ENCODE data around the gene ZNF652. TPM values are rescaled to one million over a fixed set of nuclear protein-coding genes. Genes with fewer than 3 reads are reported as not detected.

Gene ZNF652
- total RNA-seq, 1 donor from 2014 or later: 12.8 TPM

DNA sequence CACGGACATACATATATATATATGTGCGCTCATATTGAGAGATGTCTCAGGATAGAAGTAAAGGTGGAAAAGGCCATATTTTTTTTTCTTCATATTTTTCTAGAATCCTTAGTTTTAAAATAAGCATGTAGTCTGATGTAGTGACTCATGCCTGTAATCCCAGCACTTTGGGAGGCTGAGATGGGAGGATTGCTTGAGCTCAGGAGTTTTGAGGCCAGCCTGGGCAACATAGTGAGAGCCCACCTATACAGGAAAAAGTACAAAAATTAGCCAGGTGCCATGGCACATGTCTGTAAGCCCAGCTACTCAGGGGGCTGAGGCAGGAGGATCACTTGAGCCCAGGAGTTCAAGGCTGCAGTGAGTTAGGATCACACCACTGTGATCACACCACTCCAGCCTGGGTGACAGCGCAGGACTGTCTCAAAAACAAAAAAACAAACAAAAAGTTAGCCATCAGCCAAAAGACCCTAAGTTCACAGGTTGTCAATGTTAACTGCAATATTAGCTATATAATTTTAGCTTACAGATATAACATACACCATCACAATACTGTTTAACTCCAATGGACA lies 10.4 kb downstream of the ZNF652 start:
- DNase-seq (ENCODE audit: low read depth): no peak

DNA sequence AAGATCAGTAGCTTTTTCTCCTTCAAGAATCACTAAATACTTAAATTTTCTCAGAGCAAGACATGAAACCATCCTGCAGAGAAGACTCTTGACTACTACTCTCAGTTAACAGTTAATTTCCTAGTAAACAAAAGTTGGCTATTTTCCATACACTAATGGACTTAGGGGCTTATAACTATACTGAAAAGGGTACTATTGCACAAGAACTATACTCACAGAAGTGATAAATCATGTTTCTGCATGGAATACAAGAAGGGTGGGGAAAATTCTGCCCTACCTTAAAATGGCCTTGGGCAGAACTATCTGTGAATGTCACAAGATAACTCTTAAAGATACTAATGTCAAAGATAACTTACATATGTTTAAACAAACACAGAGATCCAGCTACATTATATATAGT lies 12.5 kb downstream of the ZNF652 start:
- no peak overlapping the region for H3K4me3 ChIP-seq (ENCODE audit: low read depth, low read length)
- no peak for DNase-seq (ENCODE audit: low read depth)
- TF ChIP-seq, protein P1, sequence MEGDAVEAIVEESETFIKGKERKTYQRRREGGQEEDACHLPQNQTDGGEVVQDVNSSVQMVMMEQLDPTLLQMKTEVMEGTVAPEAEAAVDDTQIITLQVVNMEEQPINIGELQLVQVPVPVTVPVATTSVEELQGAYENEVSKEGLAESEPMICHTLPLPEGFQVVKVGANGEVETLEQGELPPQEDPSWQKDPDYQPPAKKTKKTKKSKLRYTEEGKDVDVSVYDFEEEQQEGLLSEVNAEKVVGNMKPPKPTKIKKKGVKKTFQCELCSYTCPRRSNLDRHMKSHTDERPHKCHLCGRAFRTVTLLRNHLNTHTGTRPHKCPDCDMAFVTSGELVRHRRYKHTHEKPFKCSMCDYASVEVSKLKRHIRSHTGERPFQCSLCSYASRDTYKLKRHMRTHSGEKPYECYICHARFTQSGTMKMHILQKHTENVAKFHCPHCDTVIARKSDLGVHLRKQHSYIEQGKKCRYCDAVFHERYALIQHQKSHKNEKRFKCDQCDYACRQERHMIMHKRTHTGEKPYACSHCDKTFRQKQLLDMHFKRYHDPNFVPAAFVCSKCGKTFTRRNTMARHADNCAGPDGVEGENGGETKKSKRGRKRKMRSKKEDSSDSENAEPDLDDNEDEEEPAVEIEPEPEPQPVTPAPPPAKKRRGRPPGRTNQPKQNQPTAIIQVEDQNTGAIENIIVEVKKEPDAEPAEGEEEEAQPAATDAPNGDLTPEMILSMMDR (conservative IDR thresholded peaks at IDR 0.05; ENCODE audit: low read depth, low read length): no peak

More for the DNA sequence above, 10.4 kb downstream of the ZNF652 start:
- TF ChIP-seq, protein P1 (conservative IDR thresholded peaks at IDR 0.05; ENCODE audit: low read depth, low read length): no peak
- no peak overlapping the region for H3K4me3 ChIP-seq (ENCODE audit: low read depth, low read length)

DNA sequence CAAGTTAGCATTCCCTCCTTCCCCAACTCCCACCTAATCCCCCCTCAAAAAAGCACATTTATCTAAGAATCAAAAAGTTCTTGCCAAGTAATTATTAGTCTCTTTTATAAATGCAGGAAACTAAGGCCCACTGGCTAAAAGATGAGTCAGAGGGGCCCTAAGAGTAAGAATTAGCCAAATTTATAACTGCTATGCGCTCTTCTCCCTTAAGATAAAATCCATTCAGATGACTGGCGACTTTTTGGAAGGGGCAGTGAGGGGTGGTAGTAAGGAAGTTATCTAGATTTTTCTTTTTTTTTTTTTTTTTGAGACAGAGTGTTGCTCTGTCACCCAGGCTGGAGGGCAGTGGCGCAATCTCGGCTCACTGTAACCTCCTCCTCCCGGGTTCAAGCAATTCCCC lies 17.1 kb downstream of the ZNF652 start:
- TF ChIP-seq, protein P1 (conservative IDR thresholded peaks at IDR 0.05; ENCODE audit: low read depth, low read length): no peak
- H3K4me3 ChIP-seq (ENCODE audit: low read depth, low read length): no peak overlapping the region
- no peak for DNase-seq (ENCODE audit: low read depth)

DNA sequence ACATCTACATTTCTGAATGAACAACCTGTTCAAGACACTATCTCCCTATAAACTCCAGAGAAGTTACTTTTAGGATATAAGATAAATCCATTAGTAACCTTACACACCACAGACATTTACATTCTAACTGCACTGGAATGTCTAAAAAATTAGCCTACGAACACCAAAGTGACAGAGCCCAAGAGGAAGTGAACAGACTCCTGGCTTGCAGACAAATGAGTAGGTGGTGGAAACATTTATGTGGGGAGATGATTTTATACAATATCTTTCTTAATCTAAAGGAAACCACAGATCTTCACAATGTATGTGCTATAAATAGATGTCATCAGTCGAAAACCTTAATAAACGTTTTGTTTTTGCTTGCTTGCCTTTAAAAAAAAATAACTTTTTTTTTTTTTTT lies 18.8 kb downstream of the ZNF652 start:
- TF ChIP-seq, protein P1 (conservative IDR thresholded peaks at IDR 0.05; ENCODE audit: low read depth, low read length): no peak
- no peak overlapping the region for H3K4me3 ChIP-seq (ENCODE audit: low read depth, low read length)
- no peak for DNase-seq (ENCODE audit: low read depth)

DNA sequence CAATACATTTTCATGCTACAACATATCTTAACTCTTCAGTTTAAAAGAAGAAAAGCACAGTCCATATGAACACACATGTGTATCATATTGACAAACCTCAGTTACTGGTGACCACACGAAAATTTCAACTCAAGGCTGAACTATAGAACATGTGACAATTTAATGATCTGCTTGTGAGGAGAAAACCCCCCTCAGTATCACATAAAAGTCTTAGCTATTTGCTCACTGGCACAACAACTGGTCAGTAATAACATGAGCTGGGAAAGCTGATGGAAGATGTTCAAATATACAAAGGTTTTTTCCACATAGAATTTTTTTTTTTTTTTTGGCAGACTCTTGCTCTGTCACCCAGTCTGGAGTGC lies 19.5 kb downstream of the ZNF652 start:
- H3K4me3 ChIP-seq (ENCODE audit: low read depth, low read length): no peak overlapping the region
- no peak for DNase-seq (ENCODE audit: low read depth)
- TF ChIP-seq, protein P1 (conservative IDR thresholded peaks at IDR 0.05; ENCODE audit: low read depth, low read length): no peak

DNA sequence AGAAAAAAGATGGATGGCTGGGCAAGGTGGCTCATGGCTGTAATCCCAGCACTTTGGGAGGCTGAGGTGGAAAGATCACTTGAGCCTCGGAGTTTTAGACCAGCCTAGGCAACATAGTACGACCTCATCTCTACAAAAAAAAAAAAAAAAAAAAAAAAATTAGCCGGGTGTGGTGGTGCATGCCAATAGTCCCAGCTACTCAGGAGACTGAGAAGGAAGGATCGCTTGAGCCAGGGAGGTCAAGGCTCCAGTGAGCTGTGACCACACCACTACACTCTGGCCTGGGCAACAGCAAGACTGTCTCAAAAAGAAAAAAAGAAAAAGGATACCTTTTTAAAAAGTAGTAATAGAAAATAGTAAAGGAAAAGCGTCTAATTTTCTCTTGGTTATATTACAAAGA lies 20.7 kb downstream of the ZNF652 start:
- H3K4me3 ChIP-seq (ENCODE audit: low read depth, low read length): no peak overlapping the region
- no peak for DNase-seq (ENCODE audit: low read depth)
- TF ChIP-seq, protein P1 (conservative IDR thresholded peaks at IDR 0.05; ENCODE audit: low read depth, low read length): no peak

DNA sequence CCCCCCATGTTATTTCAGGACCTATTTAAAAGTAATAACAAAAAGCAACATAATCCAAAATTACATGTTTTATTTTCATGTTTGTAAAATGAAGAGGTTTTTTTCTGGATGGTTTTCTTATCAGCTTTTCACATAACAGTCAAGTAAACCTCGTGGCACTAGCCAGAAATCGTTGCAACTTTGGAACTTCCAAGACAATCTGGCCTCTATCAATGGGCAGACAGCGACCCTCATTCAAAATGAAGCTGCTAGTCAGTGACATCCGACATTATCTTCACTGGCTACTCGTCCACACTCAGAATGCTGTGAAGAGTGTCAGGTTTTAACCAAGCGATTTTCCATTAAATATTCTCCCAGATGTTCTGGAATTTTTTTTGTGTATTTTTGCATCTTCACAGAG lies 22.7 kb downstream of the ZNF652 start:
- no peak overlapping the region for H3K4me3 ChIP-seq (ENCODE audit: low read depth, low read length)
- TF ChIP-seq, protein P1 (conservative IDR thresholded peaks at IDR 0.05; ENCODE audit: low read depth, low read length): no peak
- DNase-seq (ENCODE audit: low read depth): no peak

All from epithelial cell of proximal tubule (primary cell).